NCI-H2227 (cell line): Measurements from ENCODE around the gene KLK5.
A peak's percentile ranks its signal among the peaks of the same experiment; 100 is the strongest.
"Not testable (repeated sequence)": the region's sequence is repeated elsewhere in the genome, so short reads cannot be mapped to it uniquely, and the experiment has no call there.

Experiments used
- DNase-seq: peaks from one replicate; lab custom pipeline; 2025; ENCODE audit not compliant: unreplicated experiment; lab: John Stamatoyannopoulos, UW

KLK5 gene

DNA sequence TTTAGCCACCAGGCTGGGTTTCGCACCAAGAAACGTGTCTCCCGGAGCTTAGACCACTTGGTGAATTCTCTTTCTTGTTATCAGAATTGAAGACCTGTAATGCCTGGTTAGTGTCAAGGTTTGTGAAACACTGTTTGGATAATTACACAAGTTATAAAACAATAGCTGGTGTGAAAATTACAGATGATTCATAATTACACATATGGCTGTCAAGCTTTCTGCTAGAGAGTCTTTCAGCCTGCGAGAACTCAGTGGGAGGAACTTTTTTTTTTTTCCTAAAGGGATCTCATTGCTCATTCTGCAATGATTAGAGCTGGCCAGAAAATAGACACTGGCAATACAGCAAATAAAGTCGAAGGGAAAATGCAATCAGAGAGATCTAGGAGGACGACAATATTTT is 28.3 kb downstream of the KLK5 start:
- DNase-seq: no peak

- peak; percentile 88 for DNase-seq
Measured at GRCh38 chr19:50922317-50922853, 30.5 kb downstream of the KLK5 start.

DNA sequence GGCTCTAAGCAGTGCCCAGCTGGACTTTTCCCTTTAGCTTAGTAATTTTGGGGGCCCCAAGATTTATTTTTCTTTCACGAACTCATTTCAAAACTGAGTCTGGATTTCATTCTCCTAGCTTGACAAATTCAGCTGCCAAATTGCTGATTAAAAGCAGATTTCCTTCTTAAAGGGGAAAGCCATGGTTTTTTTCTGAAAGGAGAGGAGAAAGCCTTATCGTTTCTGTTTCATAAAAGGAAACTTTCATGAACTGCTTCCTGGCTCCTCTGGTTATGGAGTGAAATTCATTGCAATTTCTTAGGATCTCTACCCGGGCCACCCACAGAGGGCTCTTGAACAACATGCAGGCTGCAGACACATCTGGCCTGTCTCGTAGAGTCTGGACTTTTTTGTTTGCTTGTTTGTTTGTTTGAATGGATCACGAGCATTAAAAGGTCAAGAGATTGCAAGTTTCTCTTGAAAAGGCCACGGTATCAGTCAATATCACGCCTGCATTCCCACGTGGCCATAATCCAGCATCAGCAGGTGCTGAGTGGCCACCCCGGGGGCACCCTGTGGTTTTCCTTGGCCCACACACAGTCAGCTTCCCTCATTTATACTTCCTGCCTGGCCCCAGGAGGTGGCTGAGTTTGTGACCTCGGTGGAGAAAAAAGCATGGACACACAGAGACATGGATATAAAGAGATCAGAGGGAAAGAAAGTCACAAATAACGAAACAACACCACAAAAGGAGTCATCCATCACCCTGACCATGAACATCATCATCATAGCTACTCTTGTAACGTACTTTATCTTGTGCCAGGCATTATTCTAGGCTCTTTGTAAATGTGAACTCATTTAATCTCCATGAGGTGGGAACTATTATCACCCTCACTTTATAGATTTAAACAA is 31.2 kb downstream of the KLK5 start:
- no peak for DNase-seq

- no peak for DNase-seq
Measured at GRCh38 chr19:50916069-50916468, 36.8 kb downstream of the KLK5 start.

- no peak for DNase-seq
Measured at GRCh38 chr19:50912727-50913716, 39.8 kb downstream of the KLK5 start.

- no peak for DNase-seq
Measured at GRCh38 chr19:50912102-50912599, 40.7 kb downstream of the KLK5 start.

DNA sequence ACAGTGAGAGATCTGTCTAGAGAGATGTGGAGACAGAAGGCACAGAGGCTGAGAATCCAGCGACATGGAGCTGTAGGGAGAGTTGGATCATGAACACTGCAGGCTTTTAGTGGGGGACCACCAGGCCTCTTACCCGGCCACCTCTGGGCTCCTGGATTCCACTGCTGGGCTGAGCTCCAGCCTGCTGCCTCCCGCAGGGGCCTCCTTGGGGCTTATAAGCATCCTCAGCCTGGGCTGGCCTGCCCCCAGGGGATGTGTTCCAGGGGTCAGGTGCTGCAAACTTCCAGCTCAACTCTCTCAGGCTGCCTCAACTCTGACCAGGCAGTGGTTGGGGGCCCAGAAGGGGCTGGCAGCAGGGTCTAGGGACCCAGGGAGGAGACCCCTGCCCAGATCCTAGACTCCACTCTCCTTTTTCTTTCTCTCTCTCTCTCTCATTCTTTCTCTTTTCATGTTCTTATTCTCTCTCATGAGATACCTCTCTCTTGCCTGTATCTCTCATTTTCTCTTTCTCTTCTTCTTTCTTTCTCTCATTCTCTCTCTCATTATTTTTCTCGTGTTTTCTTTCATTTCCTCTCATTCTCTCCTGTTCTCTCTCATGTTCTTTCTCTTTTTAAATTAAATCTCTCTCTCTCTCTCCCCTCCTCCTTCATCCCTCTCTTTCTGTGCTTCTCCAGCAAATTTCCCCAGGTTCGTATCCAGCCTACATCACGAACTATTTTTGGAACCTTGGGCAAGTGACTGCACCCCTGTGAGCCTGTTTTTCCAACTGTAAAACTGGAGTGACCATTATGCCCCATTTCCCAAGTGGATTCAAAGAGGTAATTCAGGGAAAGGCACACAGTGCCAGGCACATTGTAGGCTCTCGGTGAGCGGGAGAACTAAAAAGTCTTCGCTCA is 41.4 kb downstream of the KLK5 start, which contains the start of gene KLK4:
KLK4 (minus strand) TSS at position 190 of the 896 bp plus-strand sequence. CDS start 657 bp downstream, outside the sequence.
- no peak for DNase-seq

DNA sequence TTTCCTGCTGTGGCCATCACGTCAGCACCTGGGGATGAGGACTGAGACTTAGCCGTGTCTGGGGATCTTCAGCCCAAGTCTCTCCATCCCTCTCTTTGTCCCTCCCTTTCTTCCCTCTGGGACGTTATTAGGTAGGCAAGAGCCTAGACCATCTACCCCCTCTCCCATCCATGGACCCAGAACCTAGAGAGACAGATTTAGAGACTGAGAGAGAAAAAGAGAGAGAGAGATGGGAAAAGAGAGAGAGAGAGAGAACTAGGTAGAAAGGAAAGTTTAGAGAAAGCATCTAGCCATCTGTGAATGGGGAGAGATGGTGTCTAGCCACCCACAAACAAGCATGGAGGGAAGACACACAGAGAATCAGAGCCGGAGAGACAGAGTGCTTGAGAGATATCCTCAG is 42.1 kb downstream of the KLK5 start:
- DNase-seq: no peak

- peak; percentile 87 for DNase-seq
Measured at GRCh38 chr19:50909240-50910070, 43.4 kb downstream of the KLK5 start.

GRCh38 chr19:50908336-50908735 is 44.5 kb downstream of the KLK5 start:
- no peak for DNase-seq

DNA sequence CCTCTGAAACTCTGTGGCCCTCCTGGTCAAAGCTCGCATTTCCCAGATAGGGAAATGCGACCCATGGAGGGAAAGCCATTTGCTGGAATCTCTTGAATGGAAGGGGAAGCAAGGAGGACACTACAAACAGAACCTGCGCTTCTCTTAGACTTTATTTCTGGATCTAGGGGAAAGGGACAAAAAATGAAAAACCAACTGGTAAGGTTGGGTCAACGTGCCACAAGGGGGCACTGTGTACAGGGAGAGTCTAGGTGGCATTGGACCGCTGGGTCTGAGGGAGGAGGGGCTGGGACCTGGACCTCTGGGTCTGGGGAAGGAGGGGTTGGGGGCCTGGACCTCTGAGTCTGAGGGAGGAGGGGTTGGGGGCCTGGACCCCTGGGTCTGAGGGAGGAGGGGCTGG is 46.6 kb downstream of the KLK5 start:
- DNase-seq: peak; percentile 13

DNA sequence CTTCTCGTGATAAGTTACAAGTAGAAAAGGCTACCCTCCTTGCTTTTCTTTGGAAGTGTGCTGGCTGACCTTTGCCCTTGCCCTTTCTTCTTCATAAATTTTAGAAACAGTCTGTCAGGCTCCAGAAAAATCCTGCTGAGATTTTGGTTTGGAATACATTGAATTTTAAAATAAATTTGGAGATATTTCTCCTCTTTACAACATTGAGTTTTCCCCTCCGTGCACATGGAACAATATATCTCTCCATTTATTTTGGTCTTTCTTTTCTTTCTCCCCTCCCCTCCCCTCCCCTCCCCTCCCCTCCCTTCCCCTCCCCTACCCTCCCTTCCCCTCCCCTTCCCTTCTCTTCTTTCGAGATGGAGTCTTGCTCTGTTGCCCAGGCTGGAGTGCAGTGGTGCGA is 50.2 kb downstream of the KLK5 start:
- no peak for DNase-seq

GRCh38 chr19:50899569-50899968 is 53.3 kb downstream of the KLK5 start:
- no peak for DNase-seq

GRCh38 chr19:50898018-50898417 is 54.8 kb downstream of the KLK5 start:
- DNase-seq: no peak

GRCh38 chr19:50897612-50898011 is 55.2 kb downstream of the KLK5 start:
- no peak for DNase-seq

DNA sequence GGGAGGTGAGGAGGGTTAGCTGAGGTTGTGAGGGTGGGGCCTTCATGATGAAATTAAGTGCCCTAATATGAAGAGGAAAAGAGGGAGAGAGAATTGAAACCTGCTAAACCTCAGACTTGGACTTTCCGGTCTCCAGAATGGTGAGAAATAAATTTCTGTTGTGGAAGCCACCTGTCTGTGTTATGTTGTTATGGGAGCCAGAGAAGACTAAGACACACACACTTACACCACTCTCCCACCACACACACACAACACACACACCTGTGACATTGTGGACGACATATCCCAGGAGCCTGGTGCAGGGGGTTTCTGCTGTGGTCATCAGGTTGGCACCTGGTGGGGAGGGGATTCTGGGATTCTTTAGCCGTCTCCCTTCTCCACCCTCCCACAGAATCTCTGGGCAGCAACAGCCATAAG is 55.6 kb downstream of the KLK5 start:
- DNase-seq: no peak

DNA sequence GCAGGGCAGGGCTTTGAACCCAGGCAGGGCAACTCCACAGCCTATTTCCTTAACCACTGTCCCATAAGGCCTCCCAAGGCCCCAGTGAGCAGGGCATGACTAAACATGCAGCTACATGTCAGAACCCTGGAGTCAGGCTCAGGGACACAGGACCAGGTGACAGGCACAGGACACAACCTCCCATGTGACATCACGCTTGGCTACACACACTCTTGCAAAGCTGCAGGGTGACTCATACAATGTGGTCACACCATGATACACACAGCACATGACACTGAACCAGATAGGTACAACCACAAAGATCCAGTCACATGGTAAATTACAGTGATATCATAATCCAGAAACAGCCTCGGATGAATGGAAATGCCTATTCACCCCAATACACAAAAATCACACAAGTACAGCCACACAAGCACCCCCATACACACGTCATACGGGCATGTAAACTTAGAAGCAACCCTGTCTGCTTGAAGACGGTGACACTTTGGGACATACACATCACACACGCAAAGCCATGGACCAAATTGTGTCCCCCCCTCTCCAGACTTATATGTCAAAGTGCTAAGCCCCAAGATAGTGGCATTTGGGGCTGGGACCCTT is 56.1 kb downstream of the KLK5 start:
- no peak for DNase-seq

- DNase-seq: not testable (repeated sequence)
Measured at GRCh38 chr19:50896089-50896590, 56.7 kb downstream of the KLK5 start.
